ENCODE results near the gene VAV2. TPM values are rescaled to one million over a fixed set of nuclear protein-coding genes. Genes with fewer than 3 reads are reported as not detected.

Gene VAV2
- total RNA-seq, 4 donors from 2014 or later, result 10.3 to 20.1 (median 13.1) TPM

DNA sequence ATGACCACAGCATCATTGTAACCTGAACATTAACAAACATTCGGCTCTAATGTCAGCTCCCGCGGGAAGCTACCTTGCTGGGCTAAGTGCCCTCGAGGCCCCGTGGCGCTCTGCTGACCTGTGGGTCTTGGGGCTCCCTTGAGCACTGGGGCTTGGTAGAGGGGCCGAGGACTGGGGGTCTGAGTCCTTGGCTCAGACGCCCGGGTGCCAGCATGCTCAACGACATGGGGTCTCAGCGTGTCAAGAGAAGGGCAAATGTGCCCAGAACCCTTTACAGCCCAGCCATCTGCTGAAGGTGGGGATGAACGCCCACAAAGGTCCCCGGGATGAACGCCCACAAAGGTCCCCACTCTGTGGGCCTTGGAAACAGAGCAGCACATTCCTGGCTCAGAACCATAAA lies 214.3 kb downstream of the VAV2 start:
- Histone ChIP-seq H3K9me3 (peaks cover 0 to 14% (median 5%) of the 10 kb centered on the region in 4 donors), H3K27ac (no peak overlapping the region), H3K4me3 (no peak overlapping the region), H3K4me1 (no peaks in the 10 kb centered on the region), H3K36me3 (peaks cover 0 to 90% (median 6%) of the 10 kb centered on the region in 3 donors), H3K27me3 (no peaks in the 10 kb centered on the region)
- WGBS, 2 donors, result 82 to 87% methylated on average over 13 to 14 of the region's 14 CpGs
- DNase-seq (ENCODE audit: low spot score in 2 of 2), result no peak
- TF ChIP-seq EP300 (IDR thresholded peaks at IDR 0.05) (no peak), POLR2A (IDR thresholded peaks at IDR 0.05) (no peak)
- TF ChIP-seq, protein P1, sequence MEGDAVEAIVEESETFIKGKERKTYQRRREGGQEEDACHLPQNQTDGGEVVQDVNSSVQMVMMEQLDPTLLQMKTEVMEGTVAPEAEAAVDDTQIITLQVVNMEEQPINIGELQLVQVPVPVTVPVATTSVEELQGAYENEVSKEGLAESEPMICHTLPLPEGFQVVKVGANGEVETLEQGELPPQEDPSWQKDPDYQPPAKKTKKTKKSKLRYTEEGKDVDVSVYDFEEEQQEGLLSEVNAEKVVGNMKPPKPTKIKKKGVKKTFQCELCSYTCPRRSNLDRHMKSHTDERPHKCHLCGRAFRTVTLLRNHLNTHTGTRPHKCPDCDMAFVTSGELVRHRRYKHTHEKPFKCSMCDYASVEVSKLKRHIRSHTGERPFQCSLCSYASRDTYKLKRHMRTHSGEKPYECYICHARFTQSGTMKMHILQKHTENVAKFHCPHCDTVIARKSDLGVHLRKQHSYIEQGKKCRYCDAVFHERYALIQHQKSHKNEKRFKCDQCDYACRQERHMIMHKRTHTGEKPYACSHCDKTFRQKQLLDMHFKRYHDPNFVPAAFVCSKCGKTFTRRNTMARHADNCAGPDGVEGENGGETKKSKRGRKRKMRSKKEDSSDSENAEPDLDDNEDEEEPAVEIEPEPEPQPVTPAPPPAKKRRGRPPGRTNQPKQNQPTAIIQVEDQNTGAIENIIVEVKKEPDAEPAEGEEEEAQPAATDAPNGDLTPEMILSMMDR (IDR thresholded peaks at IDR 0.05), result no peak

DNA sequence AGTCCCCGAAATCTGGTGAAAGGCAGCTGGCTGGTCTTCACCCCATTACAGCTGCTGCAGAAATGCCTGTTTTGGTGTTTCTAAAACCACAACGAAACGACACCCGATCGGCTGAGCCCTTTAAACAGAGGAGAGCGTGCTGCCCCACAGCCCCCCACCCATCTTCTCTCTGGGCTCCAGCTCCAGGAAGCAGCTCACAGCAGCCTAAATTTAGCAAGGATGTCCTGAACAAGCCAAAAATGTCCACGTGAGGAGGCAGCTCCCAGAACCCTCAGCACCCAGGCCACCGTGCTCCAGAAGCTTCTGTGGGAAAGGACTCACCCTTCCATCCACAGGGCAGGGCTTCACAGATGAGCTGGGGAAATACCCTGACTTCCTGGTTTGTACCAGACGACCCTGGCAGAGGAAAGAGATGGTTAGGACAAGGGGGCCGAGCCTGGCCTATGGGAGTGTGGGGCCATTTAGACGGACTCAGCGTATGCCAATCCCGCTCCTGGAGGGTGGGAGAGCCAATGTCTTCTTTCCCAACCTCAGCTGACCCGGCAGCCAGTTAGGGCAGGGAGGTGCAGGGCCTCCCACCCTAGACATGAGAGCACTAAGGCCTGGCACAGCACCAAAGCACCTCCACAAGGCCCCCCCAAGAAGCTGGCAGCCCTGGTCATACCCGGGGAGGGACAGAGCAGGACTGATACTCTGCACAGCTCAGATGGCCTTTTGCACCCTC lies 214.9 kb downstream of the VAV2 start:
- 76 to 83% methylated on average over 15 of the region's 15 CpGs for WGBS, 2 donors
- DNase-seq (ENCODE audit: low spot score in 2 of 2), result no peak

DNA sequence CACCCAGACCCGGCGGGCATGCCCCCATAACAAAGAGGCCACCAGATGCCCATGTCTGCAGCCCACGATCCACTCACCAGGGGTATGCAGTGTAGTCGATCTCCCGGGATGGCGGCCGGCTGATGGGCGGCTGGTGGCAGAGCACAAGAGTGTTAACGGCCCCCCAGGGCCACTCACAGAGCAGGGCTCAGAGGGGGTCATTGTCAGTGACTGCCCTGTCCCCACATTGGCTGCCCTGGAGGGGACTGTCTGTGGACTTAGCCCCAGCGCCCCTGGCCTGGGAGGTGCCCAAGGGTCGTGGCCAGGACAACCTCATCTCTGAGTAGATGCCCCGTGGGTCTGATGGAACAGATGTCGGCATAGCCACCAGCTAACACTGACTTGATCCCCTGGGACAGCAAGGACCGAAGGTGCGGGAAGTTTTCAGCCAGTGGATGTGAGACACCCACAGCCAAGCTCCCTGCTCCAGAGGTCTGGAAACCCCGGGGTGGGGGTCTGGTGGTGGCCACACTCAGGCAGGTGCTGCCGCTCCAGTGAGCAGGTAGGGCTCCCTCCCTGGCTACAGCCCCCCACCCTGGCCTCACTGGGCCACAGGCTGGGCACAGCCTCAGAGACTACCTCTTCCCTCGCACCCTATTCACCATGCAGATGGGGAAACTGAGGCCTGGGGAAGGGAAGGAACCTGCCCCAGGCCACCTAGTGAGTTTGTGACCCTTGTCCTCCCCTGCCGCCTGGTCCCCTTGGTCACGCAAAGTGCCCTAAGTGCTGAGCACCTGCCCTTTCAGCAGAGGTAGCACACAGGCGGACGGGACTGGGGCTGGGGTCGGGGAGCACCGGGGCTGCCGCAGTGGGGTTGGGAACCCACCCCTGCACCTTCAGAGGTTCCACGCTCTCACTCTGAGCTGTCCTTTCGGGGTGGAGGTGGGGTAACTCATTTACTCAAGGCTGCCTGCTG lies 215.9 kb downstream of the VAV2 start:
- no peaks in the 10 kb centered on the region for H3K4me1 ChIP-seq
- H3K27ac ChIP-seq, result no peak overlapping the region
- H3K36me3 ChIP-seq, result peaks cover 0 to 100% (median 6%) of the 10 kb centered on the region in 3 donors
- peaks cover 0 to 14% (median 5%) of the 10 kb centered on the region in 4 donors for H3K9me3 ChIP-seq
- DNase-seq (ENCODE audit: low spot score in 2 of 2), result no peak
- H3K27me3 ChIP-seq, result no peaks in the 10 kb centered on the region
- no peak for TF ChIP-seq POLR2A (IDR thresholded peaks at IDR 0.05)
- TF ChIP-seq, protein P1 (IDR thresholded peaks at IDR 0.05), result no peak
- TF ChIP-seq EP300 (IDR thresholded peaks at IDR 0.05), result no peak
- WGBS, 2 donors, result 93% methylated on average over 22 to 23 of the region's 27 CpGs
- no peak overlapping the region for H3K4me3 ChIP-seq

More for the DNA sequence above, 214.9 kb downstream of the VAV2 start:
- Histone ChIP-seq H3K36me3 (peaks cover 0 to 94% (median 6%) of the 10 kb centered on the region in 3 donors), H3K27ac (no peak overlapping the region), H3K4me3 (no peak overlapping the region), H3K9me3 (peaks cover 0 to 14% (median 5%) of the 10 kb centered on the region in 4 donors), H3K4me1 (no peaks in the 10 kb centered on the region), H3K27me3 (no peaks in the 10 kb centered on the region)
- TF ChIP-seq POLR2A (IDR thresholded peaks at IDR 0.05) (no peak), EP300 (IDR thresholded peaks at IDR 0.05) (no peak)
- TF ChIP-seq, protein P1 (IDR thresholded peaks at IDR 0.05), result no peak

DNA sequence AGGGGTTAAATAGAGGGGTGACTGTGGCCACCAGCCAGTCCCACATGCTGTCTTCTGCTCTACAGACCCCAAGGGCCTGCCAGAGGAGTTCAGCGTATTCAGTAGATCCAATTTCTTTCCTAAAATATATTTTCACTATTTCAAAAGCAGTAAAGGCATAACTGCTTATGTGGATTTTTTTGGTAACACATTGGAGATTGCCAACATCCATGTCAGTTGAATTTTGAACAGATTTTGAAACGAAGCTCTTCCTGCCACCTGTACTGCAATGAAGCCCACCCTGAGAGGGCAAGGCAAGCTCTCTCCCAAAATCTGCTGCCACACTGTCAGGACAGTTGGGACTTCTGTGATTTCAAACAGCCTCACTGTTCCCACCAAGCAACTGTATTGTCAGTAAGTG lies 216.8 kb downstream of the VAV2 start:
- Histone ChIP-seq H3K27me3 (no peaks in the 10 kb centered on the region), H3K9me3 (peaks cover 0 to 14% (median 5%) of the 10 kb centered on the region in 4 donors), H3K36me3 (peaks cover 0 to 97% (median 6%) of the 10 kb centered on the region in 3 donors), H3K27ac (no peak overlapping the region), H3K4me1 (no peaks in the 10 kb centered on the region), H3K4me3 (no peak overlapping the region)
- DNase-seq (ENCODE audit: low spot score in 2 of 2), result no peak
- 89 to 97% methylated on average over 2 of the region's 2 CpGs for WGBS, 2 donors
- TF ChIP-seq, protein P1 (IDR thresholded peaks at IDR 0.05), result no peak
- TF ChIP-seq POLR2A (IDR thresholded peaks at IDR 0.05) (no peak), EP300 (IDR thresholded peaks at IDR 0.05) (no peak)

All from tibial nerve (tissue), 4 donors.